ENCODE data around the gene DAAM1.

DNA sequence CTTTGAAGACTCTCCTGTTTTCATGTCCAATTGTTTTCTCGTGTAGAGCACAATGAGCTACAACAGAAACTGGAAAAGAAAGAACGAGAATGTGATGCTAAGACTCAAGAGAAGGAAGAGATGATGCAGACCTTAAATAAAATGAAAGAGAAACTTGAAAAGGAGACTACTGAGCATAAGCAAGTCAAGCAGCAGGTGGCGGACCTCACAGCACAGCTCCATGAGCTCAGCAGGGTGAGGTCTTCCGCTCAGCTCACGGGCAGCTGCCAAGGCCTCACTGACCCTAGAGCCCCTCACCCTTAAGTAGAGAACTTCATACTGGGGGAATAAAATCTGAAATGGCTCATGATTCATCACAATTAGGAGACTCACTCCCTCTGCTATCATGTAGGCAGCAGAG lies 142.0 kb downstream of the DAAM1 start:
- no peak for TF ChIP-seq POLR2A (IDR thresholded peaks at IDR 0.05)
- TF ChIP-seq, protein P1, sequence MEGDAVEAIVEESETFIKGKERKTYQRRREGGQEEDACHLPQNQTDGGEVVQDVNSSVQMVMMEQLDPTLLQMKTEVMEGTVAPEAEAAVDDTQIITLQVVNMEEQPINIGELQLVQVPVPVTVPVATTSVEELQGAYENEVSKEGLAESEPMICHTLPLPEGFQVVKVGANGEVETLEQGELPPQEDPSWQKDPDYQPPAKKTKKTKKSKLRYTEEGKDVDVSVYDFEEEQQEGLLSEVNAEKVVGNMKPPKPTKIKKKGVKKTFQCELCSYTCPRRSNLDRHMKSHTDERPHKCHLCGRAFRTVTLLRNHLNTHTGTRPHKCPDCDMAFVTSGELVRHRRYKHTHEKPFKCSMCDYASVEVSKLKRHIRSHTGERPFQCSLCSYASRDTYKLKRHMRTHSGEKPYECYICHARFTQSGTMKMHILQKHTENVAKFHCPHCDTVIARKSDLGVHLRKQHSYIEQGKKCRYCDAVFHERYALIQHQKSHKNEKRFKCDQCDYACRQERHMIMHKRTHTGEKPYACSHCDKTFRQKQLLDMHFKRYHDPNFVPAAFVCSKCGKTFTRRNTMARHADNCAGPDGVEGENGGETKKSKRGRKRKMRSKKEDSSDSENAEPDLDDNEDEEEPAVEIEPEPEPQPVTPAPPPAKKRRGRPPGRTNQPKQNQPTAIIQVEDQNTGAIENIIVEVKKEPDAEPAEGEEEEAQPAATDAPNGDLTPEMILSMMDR (IDR thresholded peaks at IDR 0.05): no peak
